NCI-H146 treated with DMSO at 0.1 percent for 48 hours (cell line): ENCODE results near the gene C19orf25.
"Not testable (repeated sequence)": the region's sequence is repeated elsewhere in the genome, so short reads cannot be mapped to it uniquely, and the experiment has no call there.

Experiments
- DNase-seq: peaks from one replicate; lab custom pipeline; 2025; ENCODE audit not compliant: unreplicated experiment; lab: John Stamatoyannopoulos, UW

The C19orf25 gene

GRCh38 chr19:1449467-1450442 is 29.3 kb downstream of the C19orf25 start, which contains the start of gene APC2:
APC2 (plus strand) TSS chr19:1450121; CDS start chr19:1453002, 2,881 bp downstream.
- peak; percentile 66 for DNase-seq

GRCh38 chr19:1447944-1448343 is 31.1 kb downstream of the C19orf25 start:
- DNase-seq, result no peak

- DNase-seq, result no peak
Observed at GRCh38 chr19:1447504-1447903, 31.5 kb downstream of the C19orf25 start.

- no peak for DNase-seq
Observed at GRCh38 chr19:1446713-1447481, 32.1 kb downstream of the C19orf25 start.

GRCh38 chr19:1445932-1446712 is 32.9 kb downstream of the C19orf25 start:
- DNase-seq, result peak; percentile 21

GRCh38 chr19:1445185-1445931 is 33.7 kb downstream of the C19orf25 start:
- DNase-seq, result no peak

- DNase-seq, result no peak
Observed at GRCh38 chr19:1441677-1442438, 37.2 kb downstream of the C19orf25 start.

GRCh38 chr19:1441022-1441426 is 38.0 kb downstream of the C19orf25 start:
- no peak for DNase-seq

GRCh38 chr19:1440418-1440801 is 38.6 kb downstream of the C19orf25 start:
- no peak for DNase-seq

- not testable (repeated sequence) for DNase-seq
Observed at GRCh38 chr19:1439525-1440417, 39.2 kb downstream of the C19orf25 start.

GRCh38 chr19:1438933-1439354 is 40.1 kb downstream of the C19orf25 start:
- DNase-seq, result no peak

GRCh38 chr19:1438035-1438932 is 40.7 kb downstream of the C19orf25 start, which contains the start of gene RPS15:
RPS15 (plus strand) TSS chr19:1438396; CDS start chr19:1438426, 30 bp downstream.
- peak; percentile 56 for DNase-seq

- DNase-seq, result no peak
Observed at GRCh38 chr19:1437609-1438008, 41.4 kb downstream of the C19orf25 start.

- DNase-seq, result no peak
Observed at GRCh38 chr19:1435378-1435989, 43.5 kb downstream of the C19orf25 start.

GRCh38 chr19:1434577-1435060 is 44.4 kb downstream of the C19orf25 start:
- DNase-seq, result no peak

GRCh38 chr19:1434040-1434366 is 45.0 kb downstream of the C19orf25 start:
- no peak for DNase-seq
